Progenitor cell of endocrine pancreas (in vitro differentiated cells): ENCODE data around the gene MCAT. TPM values are rescaled to one million over a fixed set of nuclear protein-coding genes. Genes with fewer than 3 reads are reported as not detected.
"Not testable (repeated sequence)": the region's sequence is repeated elsewhere in the genome, so short reads cannot be mapped to it uniquely, and the experiment has no call there.

Experiments used
- DNase-seq: peaks from one replicate; pipeline ENCODE4 v3.0.0; 2021; ENCODE audit warnings: low spot score; ENCODE audit not compliant: unreplicated experiment
- H3K27ac Mint-ChIP-seq: 2 replicates; pipeline ENCODE4 v1.8.0; 2021; ENCODE audit warnings: mild to moderate bottlenecking, moderate library complexity, mixed read lengths
- H3K27me3 Mint-ChIP-seq: 2 replicates; pipeline ENCODE4 v1.8.0; 2021; ENCODE audit warnings: mixed read lengths
- H3K36me3 Mint-ChIP-seq: 2 replicates; pipeline ENCODE4 v1.8.0; 2022; ENCODE audit warnings: mixed read lengths; ENCODE audit not compliant: insufficient read depth
- H3K4me1 Mint-ChIP-seq: 2 replicates; pipeline ENCODE4 v1.8.0; 2021; ENCODE audit warnings: low read depth, mixed read lengths
- H3K4me3 Mint-ChIP-seq: 2 replicates; pipeline ENCODE4 v1.8.0; 2021; ENCODE audit warnings: low read depth, mild to moderate bottlenecking, moderate library complexity, mixed read lengths
- H3K9me3 Mint-ChIP-seq: 2 replicates; pipeline ENCODE4 v1.8.0; 2021; ENCODE audit warnings: low read depth, mixed read lengths
- total RNA-seq: library from RNA; stranded (reverse); gene quantifications from 2 replicates; pipeline ENCODE4 v1.2.1, GENCODE V29; 2021
- TF ChIP-seq, protein P1 (sequence below): fragments of 200-600 bp; sonication (generic); IDR thresholded peaks from one replicate; pipeline ENCODE4 v1.5.0; 2021; ENCODE audit warnings: antibody characterized with exemption, mild to moderate bottlenecking; ENCODE audit not compliant: unreplicated experiment

Gene MCAT
- total RNA-seq, 1 donor from 2014 or later = 20.4 TPM

DNA sequence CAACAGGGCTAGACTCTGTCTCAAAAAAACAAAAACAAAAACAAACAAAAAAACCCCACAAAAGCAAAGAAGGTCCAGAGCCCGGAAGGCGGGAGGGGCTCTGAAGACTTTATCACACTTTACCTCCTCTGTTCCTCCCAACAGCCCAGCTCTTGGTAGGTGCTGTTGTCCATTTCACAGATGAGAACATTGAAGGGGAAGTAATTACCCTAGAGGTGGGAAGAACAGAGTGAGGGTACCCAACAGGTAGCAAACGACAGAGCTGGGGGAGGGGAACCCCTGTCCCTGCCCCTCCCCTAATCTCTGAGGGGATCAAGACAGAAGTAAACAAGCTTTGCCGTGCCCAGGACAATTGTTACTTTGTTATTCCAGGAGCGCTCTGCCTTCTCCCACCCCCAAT is 33.7 kb downstream of the MCAT start:
- H3K27me3 Mint-ChIP-seq = peaks cover 52% of the 10 kb centered on the region
- no peak for DNase-seq
- H3K4me3 Mint-ChIP-seq = peak overlapping the region; percentile 23
- no peaks in the 10 kb centered on the region for H3K36me3 Mint-ChIP-seq
- H3K9me3 Mint-ChIP-seq = no peaks in the 10 kb centered on the region
- TF ChIP-seq, protein P1, sequence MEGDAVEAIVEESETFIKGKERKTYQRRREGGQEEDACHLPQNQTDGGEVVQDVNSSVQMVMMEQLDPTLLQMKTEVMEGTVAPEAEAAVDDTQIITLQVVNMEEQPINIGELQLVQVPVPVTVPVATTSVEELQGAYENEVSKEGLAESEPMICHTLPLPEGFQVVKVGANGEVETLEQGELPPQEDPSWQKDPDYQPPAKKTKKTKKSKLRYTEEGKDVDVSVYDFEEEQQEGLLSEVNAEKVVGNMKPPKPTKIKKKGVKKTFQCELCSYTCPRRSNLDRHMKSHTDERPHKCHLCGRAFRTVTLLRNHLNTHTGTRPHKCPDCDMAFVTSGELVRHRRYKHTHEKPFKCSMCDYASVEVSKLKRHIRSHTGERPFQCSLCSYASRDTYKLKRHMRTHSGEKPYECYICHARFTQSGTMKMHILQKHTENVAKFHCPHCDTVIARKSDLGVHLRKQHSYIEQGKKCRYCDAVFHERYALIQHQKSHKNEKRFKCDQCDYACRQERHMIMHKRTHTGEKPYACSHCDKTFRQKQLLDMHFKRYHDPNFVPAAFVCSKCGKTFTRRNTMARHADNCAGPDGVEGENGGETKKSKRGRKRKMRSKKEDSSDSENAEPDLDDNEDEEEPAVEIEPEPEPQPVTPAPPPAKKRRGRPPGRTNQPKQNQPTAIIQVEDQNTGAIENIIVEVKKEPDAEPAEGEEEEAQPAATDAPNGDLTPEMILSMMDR = no peak
- peaks cover 11% of the 10 kb centered on the region for H3K4me1 Mint-ChIP-seq
- no peak overlapping the region for H3K27ac Mint-ChIP-seq

DNA sequence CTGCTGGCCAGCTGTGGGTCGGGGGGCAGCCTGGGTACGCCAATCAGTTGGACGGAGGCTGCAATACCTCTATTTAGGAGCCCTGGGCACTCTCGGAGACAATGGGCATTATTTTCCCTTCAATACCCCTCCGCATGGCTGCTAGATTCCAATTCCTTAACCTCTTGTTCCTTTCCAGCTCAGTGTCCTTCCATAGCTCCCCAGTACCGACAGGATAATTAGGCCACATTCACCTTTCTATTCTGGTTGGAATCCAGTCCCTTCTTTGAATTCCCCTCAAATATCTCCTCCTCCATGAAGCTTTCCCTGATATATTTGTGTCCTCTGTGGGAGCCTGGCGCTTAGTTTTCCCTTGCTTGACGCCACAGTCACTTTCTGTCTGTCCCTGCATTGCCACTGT is 36.9 kb downstream of the MCAT start:
- Mint-ChIP-seq H3K9me3 (no peaks in the 10 kb centered on the region), H3K27me3 (peaks cover 33% of the 10 kb centered on the region), H3K4me3 (no peak overlapping the region), H3K36me3 (no peaks in the 10 kb centered on the region), H3K27ac (no peak overlapping the region), H3K4me1 (peaks cover 12% of the 10 kb centered on the region)
- DNase-seq = no peak
- TF ChIP-seq, protein P1 = no peak

DNA sequence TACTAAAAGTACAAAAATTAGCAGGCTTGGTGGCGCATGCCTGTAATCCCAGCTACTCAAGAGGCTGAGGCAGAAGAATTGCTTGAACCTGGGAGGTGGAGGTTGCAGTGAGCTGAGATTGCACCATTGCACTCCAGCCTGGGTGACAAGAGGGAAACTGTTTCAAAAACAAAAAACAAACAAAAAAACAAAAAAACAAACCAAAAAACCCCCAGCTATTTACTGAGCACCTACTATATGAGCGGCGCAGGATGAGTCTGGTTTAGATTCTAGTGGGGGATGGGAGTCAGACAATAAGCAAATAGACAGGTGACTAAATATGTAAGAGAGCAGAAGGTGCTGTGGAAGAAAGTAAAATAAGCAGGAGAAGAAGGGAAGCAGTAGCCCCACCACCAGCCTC is 38.2 kb downstream of the MCAT start:
- peaks cover 31% of the 10 kb centered on the region for H3K27me3 Mint-ChIP-seq
- H3K27ac Mint-ChIP-seq, H3K36me3 Mint-ChIP-seq, H3K9me3 Mint-ChIP-seq, H3K4me1 Mint-ChIP-seq, H3K4me3 Mint-ChIP-seq, DNase-seq: not testable (repeated sequence)

DNA sequence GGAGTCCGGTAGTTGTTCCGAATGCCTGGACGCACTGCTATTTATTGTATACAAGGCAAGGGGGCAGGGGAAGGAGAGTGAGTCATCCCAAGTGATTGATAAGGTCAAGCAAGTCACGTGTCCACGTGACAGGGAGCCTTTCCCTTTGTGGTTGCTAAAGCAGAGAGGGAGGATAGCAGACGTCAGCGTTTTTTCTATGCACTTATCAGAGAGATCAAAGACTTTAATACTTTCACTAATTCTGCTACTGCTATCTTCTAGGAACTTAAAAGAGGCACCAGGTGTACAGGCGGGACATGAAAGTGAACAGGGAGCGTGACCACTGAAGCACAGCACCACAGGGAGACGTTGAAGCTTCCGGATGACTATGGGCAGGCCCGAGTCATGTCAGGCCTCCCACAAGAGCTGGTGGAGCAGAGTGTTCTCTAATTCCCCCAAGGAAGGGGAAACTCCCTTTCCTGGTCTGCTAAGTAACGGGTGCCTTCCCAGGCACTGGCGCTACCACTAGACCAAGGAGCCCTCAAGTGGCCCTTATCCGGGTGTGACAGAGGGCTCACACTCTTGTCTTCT is 39.1 kb downstream of the MCAT start:
- not testable (repeated sequence) for H3K9me3 Mint-ChIP-seq, H3K4me1 Mint-ChIP-seq, H3K4me3 Mint-ChIP-seq, H3K36me3 Mint-ChIP-seq, DNase-seq
- peaks cover 26% of the 10 kb centered on the region for H3K27me3 Mint-ChIP-seq
- H3K27ac Mint-ChIP-seq = peak overlapping the region; percentile 91

- TF ChIP-seq, protein P1 = no peak
- Mint-ChIP-seq H3K4me3 (no peak overlapping the region), H3K27me3 (peaks cover 11% of the 10 kb centered on the region), H3K9me3 (peaks cover 2% of the 10 kb centered on the region), H3K36me3 (peaks cover under 1% of the 10 kb centered on the region), H3K4me1 (peaks cover 10% of the 10 kb centered on the region), H3K27ac (no peak overlapping the region)
- DNase-seq = no peak
These were observed 41.9 kb downstream of the MCAT start for GRCh38 chr22:43101306-43101705.

DNA sequence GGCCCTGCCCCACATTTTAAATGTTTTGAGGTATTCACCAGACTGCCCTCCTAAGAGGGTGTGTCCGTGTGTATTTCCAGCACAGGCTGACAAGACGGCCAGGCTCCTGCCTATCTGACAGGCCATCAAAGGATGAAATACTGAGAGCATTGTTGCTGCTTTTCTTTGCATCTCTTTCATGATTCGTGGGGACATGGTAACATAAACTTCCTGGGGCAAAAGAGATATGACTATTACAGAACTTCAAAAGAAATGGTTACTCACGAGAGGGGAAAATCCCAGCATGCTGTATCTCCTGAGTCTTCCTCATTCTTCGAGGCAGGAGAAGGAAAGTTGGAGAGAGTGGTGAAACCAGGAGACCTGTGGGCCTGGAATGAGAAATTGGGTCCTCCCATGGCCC is 43.0 kb downstream of the MCAT start:
- H3K27ac Mint-ChIP-seq = no peak overlapping the region
- peaks cover 10% of the 10 kb centered on the region for H3K27me3 Mint-ChIP-seq
- DNase-seq = no peak
- H3K4me3 Mint-ChIP-seq = no peak overlapping the region
- H3K9me3 Mint-ChIP-seq = peaks cover 7% of the 10 kb centered on the region
- TF ChIP-seq, protein P1 = no peak
- H3K4me1 Mint-ChIP-seq = peaks cover 10% of the 10 kb centered on the region
- peaks cover 2% of the 10 kb centered on the region for H3K36me3 Mint-ChIP-seq
